Body of pancreas (tissue), 4 donors: ENCODE data around the gene RGS8. TPM values are rescaled to one million over a fixed set of nuclear protein-coding genes. Genes with fewer than 3 reads are reported as not detected.
"Not testable (repeated sequence)": the region's sequence is repeated elsewhere in the genome, so short reads cannot be mapped to it uniquely, and the experiment has no call there.

ENCODE experiments used
- ATAC-seq: fragments of 150-250 bp; one replicate; pipeline ENCODE4 v1.9.1; 2016
- DNase-seq, 4 donors: peaks; one replicate each; pipeline ENCODE4 v3.0.0-alpha.2; 2019
- H3K27ac ChIP-seq, 4 donors: fragments of 200-600 bp; sonication (generic); 1 replicate in 3 of 4; 2 replicates in 1 of 4; pipeline versions ENCODE4 v1.5.1 to v1.6.1; 2016 to 2019; ENCODE audit warnings: mild to moderate bottlenecking in 1 of 4, mixed read lengths in 1 of 4, moderate library complexity in 1 of 4
- H3K27me3 ChIP-seq, 2 donors: fragments of 200-600 bp; sonication (generic); one replicate each; pipeline ENCODE4 v1.6.0; 2016; ENCODE audit warnings: mild to moderate bottlenecking in 1 of 2
- H3K36me3 ChIP-seq, 2 donors: fragments of 200-600 bp; sonication (generic); replicated peaks in 1 of 2; 2 replicates each; pipeline ENCODE4 v1.5.1; 2016; ENCODE audit warnings: low read depth in 2 of 2; ENCODE audit not compliant: insufficient read depth in 1 of 2
- H3K4me1 ChIP-seq: fragments of 200-600 bp; sonication (generic); one replicate; pipeline ENCODE4 v1.6.0; 2016
- H3K4me3 ChIP-seq, 2 donors: fragments of 200-600 bp; sonication (generic); 1 replicate in 1 of 2; 2 replicates in 1 of 2; pipeline ENCODE4 v1.5.1; 2016 to 2019
- H3K9me3 ChIP-seq, 3 donors: fragments of 200-600 bp; sonication (generic); 1 replicate in 2 of 3; 2 replicates in 1 of 3; pipeline ENCODE4 v1.5.1; 2016
- POLR2A ChIP-seq, 3 donors: fragments of 450-650 bp; IDR thresholded peaks; one replicate each; pipeline ENCODE4 v1.6.1; 2016; ENCODE audit warnings: antibody characterized with exemption in 3 of 3, mild to moderate bottlenecking in 2 of 3
- WGBS, 2 donors: methylation state at CpG; one replicate each; pipeline ENCODE4 v1.1.5; 2017; 5-methylcytosine and 5-hydroxymethylcytosine counted together
- intact Hi-C: fragments of 100-400 bp; cut with DNase I; formaldehyde crosslinking; loops from one replicate; pipeline ENCODE4 v1.15.1; 2023
- total RNA-seq, 2 donors: library from RNA; depleted of rRNA; stranded (reverse); fragments of >200 nt; gene quantifications; one replicate each; pipeline ENCODE4 v1.1.0, GENCODE V29; 2016
- TF ChIP-seq, protein P1 (sequence below), 7 experiments: fragments of 450-650 bp in 4 of 7; fragments of 200-600 bp in 3 of 7; sonication (generic) in 3 of 7; IDR thresholded peaks; one replicate each; pipeline ENCODE4 v1.5.1; 2016 to 2019; ENCODE audit warnings: antibody characterized with exemption in 7 of 7

Gene RGS8
- total RNA-seq, 2 donors from 2014 or later, result not detected

DNA sequence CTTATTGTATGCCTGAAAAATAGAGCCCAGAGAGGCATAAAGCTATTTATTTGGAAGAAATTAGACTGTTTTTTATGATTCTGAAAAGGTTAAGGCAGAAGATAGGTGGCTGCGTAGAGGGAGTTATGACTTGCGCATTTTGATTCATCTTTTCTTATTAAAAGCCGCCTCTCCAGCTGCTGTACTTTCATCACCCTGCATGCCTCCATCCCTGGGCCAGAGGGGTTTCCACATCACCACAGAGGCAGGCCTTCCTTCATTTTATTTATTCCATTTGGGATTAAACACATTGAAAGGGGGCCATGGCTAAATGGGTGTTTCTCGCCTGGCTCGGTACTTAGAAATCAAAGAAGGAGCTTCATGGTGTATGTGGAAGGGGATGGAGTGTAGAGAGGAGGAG, 14.6 kb upstream of the RGS8 start:
- Histone ChIP-seq H3K27me3 (no peaks in the 10 kb centered on the region), H3K9me3 (no peaks in the 10 kb centered on the region), H3K27ac (no peak overlapping the region), H3K4me1 (no peaks in the 10 kb centered on the region), H3K36me3 (no peaks in the 10 kb centered on the region), H3K4me3 (no peak overlapping the region)
- intact Hi-C loops, result no loop called here
- WGBS, 2 donors, result 94 to 97% methylated on average over 5 of the region's 5 CpGs
- DNase-seq, result no peak
- no peak for TF ChIP-seq POLR2A (IDR thresholded peaks at IDR 0.05)
- TF ChIP-seq, protein P1, sequence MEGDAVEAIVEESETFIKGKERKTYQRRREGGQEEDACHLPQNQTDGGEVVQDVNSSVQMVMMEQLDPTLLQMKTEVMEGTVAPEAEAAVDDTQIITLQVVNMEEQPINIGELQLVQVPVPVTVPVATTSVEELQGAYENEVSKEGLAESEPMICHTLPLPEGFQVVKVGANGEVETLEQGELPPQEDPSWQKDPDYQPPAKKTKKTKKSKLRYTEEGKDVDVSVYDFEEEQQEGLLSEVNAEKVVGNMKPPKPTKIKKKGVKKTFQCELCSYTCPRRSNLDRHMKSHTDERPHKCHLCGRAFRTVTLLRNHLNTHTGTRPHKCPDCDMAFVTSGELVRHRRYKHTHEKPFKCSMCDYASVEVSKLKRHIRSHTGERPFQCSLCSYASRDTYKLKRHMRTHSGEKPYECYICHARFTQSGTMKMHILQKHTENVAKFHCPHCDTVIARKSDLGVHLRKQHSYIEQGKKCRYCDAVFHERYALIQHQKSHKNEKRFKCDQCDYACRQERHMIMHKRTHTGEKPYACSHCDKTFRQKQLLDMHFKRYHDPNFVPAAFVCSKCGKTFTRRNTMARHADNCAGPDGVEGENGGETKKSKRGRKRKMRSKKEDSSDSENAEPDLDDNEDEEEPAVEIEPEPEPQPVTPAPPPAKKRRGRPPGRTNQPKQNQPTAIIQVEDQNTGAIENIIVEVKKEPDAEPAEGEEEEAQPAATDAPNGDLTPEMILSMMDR (IDR thresholded peaks at IDR 0.05), result no peak
- ATAC-seq, result no peak

DNA sequence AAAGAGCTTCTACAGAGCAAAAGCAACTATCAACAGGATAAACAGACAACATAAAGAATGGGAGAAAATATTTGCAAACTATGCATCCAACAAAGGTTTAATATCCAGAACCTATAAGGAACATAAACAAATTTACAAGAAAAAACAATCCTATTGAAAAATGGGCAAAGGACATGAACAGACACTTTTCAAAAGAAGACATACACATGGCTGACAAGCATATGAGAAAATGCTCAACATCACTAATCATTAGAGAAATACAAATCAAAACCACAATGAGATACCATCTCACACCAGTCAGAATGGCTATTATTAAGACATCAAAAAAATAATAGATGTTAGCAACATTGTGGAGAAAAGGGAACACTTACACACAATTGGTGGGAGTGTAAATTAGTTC, 8.8 kb upstream of the RGS8 start:
- ATAC-seq, H3K27me3 ChIP-seq, DNase-seq, H3K9me3 ChIP-seq, intact Hi-C loops, H3K4me3 ChIP-seq, H3K36me3 ChIP-seq, H3K27ac ChIP-seq, H3K4me1 ChIP-seq: not testable (repeated sequence)

DNA sequence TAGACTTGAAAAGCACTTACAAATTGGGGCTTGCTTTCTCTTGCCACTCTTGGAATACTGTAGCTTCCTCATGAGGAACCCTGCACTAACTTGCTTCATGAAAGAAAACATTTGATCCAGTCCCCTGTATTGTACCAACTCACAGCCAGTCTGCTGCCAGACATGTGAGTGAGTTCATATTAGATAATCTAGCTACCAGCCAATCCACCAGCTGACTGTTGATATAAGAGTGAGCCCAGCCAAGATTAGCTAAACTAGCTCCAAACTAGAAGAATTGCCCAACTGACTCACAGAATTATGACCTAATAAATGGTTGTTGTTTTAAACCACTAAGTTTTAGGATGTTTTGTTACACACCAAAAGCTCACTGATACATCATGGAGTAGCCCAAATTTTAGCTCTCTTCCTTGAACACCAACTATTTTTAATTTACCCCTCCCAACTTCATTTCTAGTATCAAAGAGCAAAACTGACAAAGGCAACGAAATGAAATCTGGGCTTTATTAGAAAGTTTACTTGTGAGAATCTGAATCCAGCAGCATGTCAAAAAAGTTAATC, 6.6 kb upstream of the RGS8 start:
- H3K27ac ChIP-seq, result no peak overlapping the region
- no peak overlapping the region for H3K4me3 ChIP-seq
- TF ChIP-seq, protein P1 (IDR thresholded peaks at IDR 0.05), result no peak
- TF ChIP-seq POLR2A (IDR thresholded peaks at IDR 0.05), result no peak
- H3K36me3 ChIP-seq, result no peaks in the 10 kb centered on the region
- WGBS, 2 donors, result 73 to 85% methylated on average over 1 of the region's 1 CpG
- intact Hi-C loops, result no loop called here
- no peaks in the 10 kb centered on the region for H3K27me3 ChIP-seq
- no peak for ATAC-seq
- peaks cover 7% of the 10 kb centered on the region for H3K4me1 ChIP-seq
- H3K9me3 ChIP-seq, result no peaks in the 10 kb centered on the region
- no peak for DNase-seq

DNA sequence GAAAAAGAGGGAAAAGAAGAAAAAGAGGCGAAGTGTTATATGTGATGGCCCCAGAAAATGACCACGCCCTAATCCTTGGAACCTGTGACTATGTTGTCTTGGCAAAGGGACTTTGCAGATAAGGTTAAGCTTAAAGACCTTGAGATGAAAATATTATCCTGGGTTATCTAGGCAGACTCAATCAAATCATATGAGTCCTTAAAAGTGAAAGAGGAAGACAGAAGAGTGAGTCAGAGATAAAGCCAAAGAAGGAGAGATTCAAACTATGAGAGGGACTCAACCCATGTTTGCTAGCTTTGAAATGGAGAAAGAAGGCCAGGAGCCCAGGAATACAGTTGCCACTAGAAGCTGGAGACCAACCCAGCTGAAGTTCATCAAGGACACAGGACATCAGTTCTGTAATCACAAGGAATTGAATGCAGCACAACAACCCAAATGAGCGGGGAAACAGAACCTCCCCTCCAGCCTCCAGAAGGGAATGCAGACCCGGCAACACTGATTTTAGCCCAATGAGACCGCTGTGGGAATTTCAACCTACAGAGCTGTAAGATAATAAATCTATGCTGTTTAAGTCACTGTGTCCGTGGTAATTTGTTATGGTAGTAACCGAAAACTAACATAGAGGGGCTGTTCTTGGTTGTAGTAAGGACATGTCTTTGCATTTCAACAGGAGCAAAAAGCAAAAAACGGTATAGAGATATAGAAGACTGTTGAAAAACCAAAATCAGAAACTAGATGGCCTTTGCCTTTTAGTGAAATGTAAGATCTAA, 4.2 kb upstream of the RGS8 start:
- ATAC-seq (no peak), DNase-seq (no peak)
- 79 to 93% methylated on average over 8 of the region's 8 CpGs for WGBS, 2 donors
- Histone ChIP-seq H3K27ac (no peak overlapping the region), H3K9me3 (no peaks in the 10 kb centered on the region), H3K4me3 (no peak overlapping the region), H3K4me1 (peaks cover 7% of the 10 kb centered on the region), H3K36me3 (no peaks in the 10 kb centered on the region), H3K27me3 (no peaks in the 10 kb centered on the region)
- TF ChIP-seq, protein P1 (IDR thresholded peaks at IDR 0.05), result no peak
- no peak for TF ChIP-seq POLR2A (IDR thresholded peaks at IDR 0.05)
- intact Hi-C loops, result no loop called here

DNA sequence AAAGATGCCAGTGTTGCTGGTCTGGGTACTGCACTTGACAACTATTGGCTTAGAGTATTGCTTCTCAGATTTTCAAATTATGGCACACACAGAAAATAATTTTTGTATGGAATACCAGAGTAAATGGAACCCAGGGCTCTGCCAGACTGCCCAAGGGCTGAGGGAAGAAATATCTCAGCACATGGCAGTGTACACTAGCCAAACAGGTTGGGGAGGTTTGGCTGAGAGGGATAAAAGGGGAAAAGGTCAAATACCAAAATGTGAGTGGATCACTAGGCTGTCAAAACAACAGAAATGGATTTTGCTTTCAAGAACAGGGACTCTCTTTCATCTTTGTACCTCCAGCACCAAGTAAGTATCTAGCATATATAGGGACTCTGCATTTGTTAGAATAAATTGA, 3.0 kb upstream of the RGS8 start:
- DNase-seq (no peak), ATAC-seq (peak; percentile 30)
- intact Hi-C loops, result no loop called here
- Histone ChIP-seq H3K4me1 (peaks cover 7% of the 10 kb centered on the region), H3K27me3 (no peaks in the 10 kb centered on the region), H3K9me3 (no peaks in the 10 kb centered on the region), H3K36me3 (no peaks in the 10 kb centered on the region), H3K27ac (no peak overlapping the region), H3K4me3 (no peak overlapping the region)
- TF ChIP-seq, protein P1 (IDR thresholded peaks at IDR 0.05), result no peak
- no peak for TF ChIP-seq POLR2A (IDR thresholded peaks at IDR 0.05)
